H1 (cell line): ENCODE data around the gene SLC25A30. TPM values are rescaled to one million over a fixed set of nuclear protein-coding genes. Genes with fewer than 3 reads are reported as not detected.
"Not testable (repeated sequence)": the region's sequence is repeated elsewhere in the genome, so short reads cannot be mapped to it uniquely, and the experiment has no call there.

Source experiments
- CTCF ChIA-PET: fragments of 300-600 bp; sonication (Branson Sonifier 250); formaldehyde crosslinking; loops from one replicate; lab custom pipeline; 2021; ENCODE audit not compliant: partially characterized antibody; lab: Charles Lee
- POLR2A ChIA-PET: fragments of 300-600 bp; sonication (Branson Sonifier 250); formaldehyde crosslinking; loops from one replicate; lab custom pipeline; 2021; ENCODE audit warnings: inconsistent platforms; ENCODE audit not compliant: partially characterized antibody; lab: Charles Lee
- DNase-seq, 2 experiments: peaks; one replicate each; pipeline versions ENCODE4 v3.0.0 to v3.0.0-alpha.2; 2010 to 2022; ENCODE audit warnings: low spot score in 2 of 2, low read depth in 1 of 2, mixed read lengths in 1 of 2
- FAIRE-seq: peaks from 2 replicates; lab custom pipeline; 2011; peaks lifted over from hg19 to GRCh38; lab: Jason Lieb, UNC
- H2AFZ ChIP-seq: 2 replicates; pipeline ENCODE4 v1.8.1; 2012; ENCODE audit warnings: low read length, inconsistent platforms
- H2AK5ac ChIP-seq: 2 replicates; pipeline ENCODE4 v1.6.1; 2013; ENCODE audit warnings: low read depth, low read length
- H2BK120ac ChIP-seq: replicated peaks from 2 replicates; pipeline ENCODE3; 2013; ENCODE audit warnings: low read depth, low read length, inconsistent platforms
- H2BK12ac ChIP-seq: 2 replicates; pipeline ENCODE4 v1.6.1; 2013; ENCODE audit warnings: low read depth, low read length
- H2BK15ac ChIP-seq: 2 replicates; pipeline ENCODE4 v1.6.1; 2013; ENCODE audit warnings: low read length
- H2BK20ac ChIP-seq: 2 replicates; pipeline ENCODE4 v1.6.1; 2013; ENCODE audit warnings: low read length
- H2BK5ac ChIP-seq: 2 replicates; pipeline ENCODE4 v1.6.1; 2013; ENCODE audit warnings: low read depth, low read length
- H3K14ac ChIP-seq: 2 replicates; pipeline ENCODE4 v1.6.1; 2013; ENCODE audit warnings: inconsistent platforms; ENCODE audit not compliant: insufficient read length
- H3K18ac ChIP-seq: 2 replicates; pipeline ENCODE4 v1.6.1; 2013; ENCODE audit warnings: low read length; ENCODE audit errors: extremely low read depth
- H3K23ac ChIP-seq: 2 replicates; pipeline ENCODE4 v1.6.1; 2013; ENCODE audit warnings: inconsistent platforms; ENCODE audit not compliant: insufficient read length
- H3K23me2 ChIP-seq: 2 replicates; pipeline ENCODE4 v1.6.1; 2013; ENCODE audit warnings: low read depth, low read length
- H3K27ac ChIP-seq: 2 replicates; pipeline ENCODE4 v1.6.1; 2011; ENCODE audit warnings: low read depth, low read length, inconsistent platforms
- H3K27me3 ChIP-seq, 4 experiments: replicated peaks in 1 of 4; 1 replicate in 1 of 4; 2 replicates in 3 of 4; pipeline versions ENCODE4 v1.6.1 to v1.8.1; 2011 to 2013; ENCODE audit warnings: low read length in 3 of 4, mild to moderate bottlenecking in 3 of 4, inconsistent platforms in 2 of 4, mixed read lengths in 2 of 4, moderate library complexity in 1 of 4; ENCODE audit not compliant: control insufficient read depth in 3 of 4, insufficient read depth in 3 of 4; ENCODE audit errors: extremely low read depth in 1 of 4
- H3K36me3 ChIP-seq, 4 experiments: 2 replicates each; pipeline versions ENCODE4 v1.6.1 to v1.8.1; 2011 to 2013; ENCODE audit warnings: mild to moderate bottlenecking in 4 of 4, low read length in 3 of 4, moderate library complexity in 2 of 4, control low read depth in 1 of 4, inconsistent platforms in 1 of 4; ENCODE audit not compliant: insufficient read depth in 4 of 4, control insufficient read depth in 2 of 4
- H3K4ac ChIP-seq: replicated peaks from 2 replicates; pipeline ENCODE3; 2013; ENCODE audit warnings: low read length, low read depth, mixed read lengths, inconsistent platforms; ENCODE audit not compliant: insufficient read length
- H3K4me1 ChIP-seq, 4 experiments: replicated peaks in 1 of 4; 1 replicate in 1 of 4; 2 replicates in 3 of 4; pipeline versions ENCODE4 v1.6.1 to v1.8.1; 2011 to 2013; ENCODE audit warnings: low read length in 3 of 4, inconsistent platforms in 2 of 4, mixed read lengths in 1 of 4; ENCODE audit not compliant: insufficient read depth in 4 of 4, control insufficient read depth in 3 of 4
- H3K4me2 ChIP-seq, 2 experiments: 2 replicates each; pipeline versions ENCODE4 v1.6.1 to v1.8.1; 2011 to 2013; ENCODE audit warnings: low read depth in 2 of 2, low read length in 2 of 2, control low read depth in 1 of 2, inconsistent platforms in 1 of 2, mild to moderate bottlenecking in 1 of 2; ENCODE audit not compliant: insufficient read depth in 1 of 2
- H3K4me3 ChIP-seq, 4 experiments: fragments of 200-600, 300-600 bp in 1 of 4; sonication (generic), shearing (Covaris generic), sonication (Bioruptor Twin) in 1 of 4; 2 replicates each; pipeline versions ENCODE4 v1.5.1 to v1.8.1; 2011 to 2016; ENCODE audit warnings: low read length in 4 of 4, low read depth in 3 of 4, control low read depth in 2 of 4, inconsistent platforms in 2 of 4, mild to moderate bottlenecking in 2 of 4, mixed read lengths in 1 of 4, moderate library complexity in 1 of 4; ENCODE audit not compliant: insufficient read depth in 2 of 4; ENCODE audit errors: extremely low read depth in 1 of 4
- H3K56ac ChIP-seq: replicated peaks from 2 replicates; pipeline ENCODE3; 2013; ENCODE audit warnings: low read depth, mild to moderate bottlenecking, mixed read lengths, low read length, inconsistent platforms; ENCODE audit not compliant: insufficient read length
- H3K79me1 ChIP-seq: 2 replicates; pipeline ENCODE4 v1.6.1; 2013; ENCODE audit warnings: low read depth, low read length, control low read depth
- H3K79me2 ChIP-seq, 2 experiments: 2 replicates each; pipeline versions ENCODE4 v1.6.1 to v1.8.1; 2012 to 2013; ENCODE audit warnings: low read length in 2 of 2, mild to moderate bottlenecking in 2 of 2, inconsistent platforms in 1 of 2; ENCODE audit not compliant: insufficient read depth in 2 of 2, control insufficient read depth in 1 of 2
- H3K9ac ChIP-seq, 4 experiments: replicated peaks in 1 of 4; 1 replicate in 1 of 4; 2 replicates in 3 of 4; pipeline versions ENCODE4 v1.6.1 to v1.8.1; 2011 to 2013; ENCODE audit warnings: low read depth in 3 of 4, low read length in 3 of 4, control low read depth in 2 of 4, mild to moderate bottlenecking in 2 of 4, moderate library complexity in 2 of 4, inconsistent platforms in 1 of 4; ENCODE audit errors: extremely low read depth in 1 of 4
- H3K9me3 ChIP-seq, 2 experiments: 2 replicates each; pipeline versions ENCODE4 v1.6.1 to v1.8.1; 2012 to 2013; ENCODE audit warnings: mild to moderate bottlenecking in 2 of 2, moderate library complexity in 2 of 2, control low read depth in 1 of 2, inconsistent platforms in 1 of 2, low read depth in 1 of 2, low read length in 1 of 2, mixed read lengths in 1 of 2; ENCODE audit not compliant: insufficient read depth in 2 of 2
- H4K20me1 ChIP-seq, 2 experiments: replicated peaks in 1 of 2; 2 replicates each; pipeline versions ENCODE3 to v1.8.1; 2011 to 2013; ENCODE audit warnings: inconsistent platforms in 2 of 2, low read length in 2 of 2, mild to moderate bottlenecking in 1 of 2; ENCODE audit not compliant: insufficient read depth in 2 of 2, control insufficient read depth in 1 of 2
- H4K5ac ChIP-seq: 2 replicates; pipeline ENCODE4 v1.6.1; 2013; ENCODE audit warnings: low read length, low read depth, mixed read lengths, inconsistent platforms; ENCODE audit not compliant: insufficient read length
- H4K8ac ChIP-seq: 2 replicates; pipeline ENCODE4 v1.8.0; 2013; ENCODE audit warnings: mild to moderate bottlenecking, moderate library complexity, low read length, inconsistent platforms; ENCODE audit not compliant: insufficient read depth; ENCODE audit errors: extremely low read depth
- H4K91ac ChIP-seq: replicated peaks from 2 replicates; pipeline ENCODE3; 2013; ENCODE audit warnings: low read length, mixed read lengths, inconsistent platforms; ENCODE audit not compliant: insufficient read length
- SP2 ChIP-seq: IDR thresholded peaks from 2 replicates; pipeline ENCODE4 v1.6.1; 2012; ENCODE audit warnings: mild to moderate bottlenecking, low read length, inconsistent platforms
- SUZ12 ChIP-seq: fragments of 200-600 bp; sonication (generic); IDR thresholded peaks from 2 replicates; pipeline ENCODE4 v1.6.1; 2012; ENCODE audit warnings: mild to moderate bottlenecking, inconsistent platforms, low read length, moderate library complexity, mixed read lengths
- TBP ChIP-seq: IDR thresholded peaks from 2 replicates; pipeline ENCODE4 v1.6.1; 2011; ENCODE audit warnings: low read depth, low read length, improper control_type of control experiment
- WGBS, 2 experiments: shearing (Covaris generic) in 1 of 2; methylation state at CpG; one replicate each; pipeline versions ENCODE4 v1.1.6 to v1.1.7; 2013 to 2015; ENCODE audit warnings: low lambda C conversion rate in 2 of 2, mixed read lengths in 2 of 2, inconsistent platforms in 1 of 2, low coverage in 1 of 2, missing lambda C conversion rate in 1 of 2; ENCODE audit not compliant: insufficient replicate concordance in 2 of 2, insufficient coverage in 1 of 2, insufficient read length in 1 of 2; ENCODE audit errors: extremely low coverage in 1 of 2, missing lambda C conversion rate in 1 of 2; 5-methylcytosine and 5-hydroxymethylcytosine counted together
- polyA plus RNA-seq, 7 experiments: library from polyadenylated mRNA; depleted of rRNA in 3 of 7; stranded (reverse) in 5 of 7; unstranded in 2 of 7; fragments of >200 nt in 5 of 7; fragments of 200-250 nt in 2 of 7; gene quantifications; 1 replicate in 5 of 7; 2 replicates in 1 of 7; 4 replicates in 1 of 7; pipeline versions ENCODE4 v1.2.1 to v1.2.3, GENCODE V29; 2011 to 2013; ENCODE audit warnings: missing spikeins in 2 of 7, mixed read lengths in 2 of 7
- total RNA-seq: library from RNA; stranded (reverse); fragmentation: NEBNext Ultra II Directional; extraction: Animal tissue kit (Norgen Biotek cat#: 25700); gene quantifications from 2 replicates; pipeline ENCODE4 v1.2.1, GENCODE V29; 2021

The SLC25A30 gene
- total and polyA plus RNA-seq, 2 of the 8 experiments (the other 6 are each of a cell fraction or from before 2014, with no cell fraction given): 2.1 to 8.7 TPM

GRCh38 chr13:45388664-45389063 is 29.5 kb downstream of the SLC25A30 start (continued):
- TF ChIP-seq SUZ12: no peak
- no peak for TF ChIP-seq SP2
- TF ChIP-seq TBP: no peak
- TF ChIP-seq, all 59 proteins: peak for 0

GRCh38 chr13:45386892-45387575 is 31.1 kb downstream of the SLC25A30 start:
- H4K91ac ChIP-seq, H2BK15ac ChIP-seq, H3K4me1 ChIP-seq, H3K79me2 ChIP-seq, H3K56ac ChIP-seq, FAIRE-seq, H3K36me3 ChIP-seq, H2BK120ac ChIP-seq, H2BK5ac ChIP-seq, H2AK5ac ChIP-seq, H3K9me3 ChIP-seq, H3K4ac ChIP-seq, H3K79me1 ChIP-seq, H3K9ac ChIP-seq, H3K23me2 ChIP-seq, H3K23ac ChIP-seq, H3K27ac ChIP-seq, H2BK12ac ChIP-seq, H3K4me3 ChIP-seq, H2BK20ac ChIP-seq, H4K5ac ChIP-seq, H4K20me1 ChIP-seq, H3K18ac ChIP-seq, H3K27me3 ChIP-seq, H3K14ac ChIP-seq, DNase-seq, H3K4me2 ChIP-seq, H4K8ac ChIP-seq, H2AFZ ChIP-seq: not testable (repeated sequence)
- ChIA-PET POLR2A (interaction anchor here (1.5 to 2.9 kb wide), 2 partner anchors 11 to 47 kb away, joined by 4 to 10 read pairs; partner anchors contain the start of gene TPT1), CTCF (interaction anchor here (1.2 to 4.4 kb wide), 7 partner anchors 9 to 31 kb away, joined by 3 to 21 read pairs (median 5); partner anchors contain the start of gene SLC25A30)
- WGBS, 2 experiments: 95% methylated on average over 14 of the region's 17 CpGs; no CpG with 5 or more reads in 1 of the 2 experiments
